Cardiac fibroblast (primary cell): ENCODE measurements around the gene C1orf122.
"Not testable (repeated sequence)": the region's sequence is repeated elsewhere in the genome, so short reads cannot be mapped to it uniquely, and the experiment has no call there.

ENCODE experiments used
- DNase-seq, 2 donors: peaks; one replicate each; pipeline versions ENCODE4 v3.0.0 to v3.0.0-alpha.2; 2010; ENCODE audit warnings: low read depth in 2 of 2
- H3K4me3 ChIP-seq, 2 donors: replicated peaks in 1 of 2; 1 replicate in 1 of 2; 2 replicates in 1 of 2; pipeline ENCODE4 v1.5.1; 2011; ENCODE audit warnings: low read depth in 2 of 2, low read length in 2 of 2, mild to moderate bottlenecking in 2 of 2, moderate library complexity in 1 of 2
- TF ChIP-seq, protein P1 (sequence below): IDR thresholded peaks from one replicate; pipeline ENCODE4 v1.5.1; 2011; ENCODE audit warnings: low read depth, mild to moderate bottlenecking, low read length, inconsistent platforms

The C1orf122 gene

DNA sequence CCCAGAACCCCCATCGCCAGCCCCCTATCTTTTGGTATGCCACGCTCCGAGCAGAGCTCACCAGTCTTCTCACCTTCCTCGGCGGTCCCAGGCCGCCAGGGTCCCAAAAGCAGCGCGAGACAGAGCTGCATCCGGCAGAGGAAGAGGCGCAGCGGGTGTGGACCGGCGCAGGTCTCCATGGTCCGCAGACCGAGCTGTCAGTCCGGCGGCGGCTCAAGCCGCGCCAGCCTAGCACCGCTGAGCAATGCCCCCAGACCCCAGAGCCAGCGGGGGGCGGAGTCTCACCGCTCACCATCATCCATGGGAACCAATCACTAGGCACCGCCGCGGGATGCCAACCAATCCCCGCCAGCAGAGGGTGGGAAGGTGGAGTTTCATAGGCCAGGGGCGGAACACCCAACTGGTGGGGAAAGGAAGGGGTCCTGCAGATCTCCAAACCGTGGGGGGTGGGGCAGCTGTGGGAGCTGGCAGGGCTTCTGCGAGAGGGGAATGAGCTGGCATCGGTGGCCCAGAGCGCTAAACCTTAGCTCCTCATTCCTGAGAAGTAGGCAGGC is 42.6 kb upstream of the C1orf122 start, which contains the start of gene EPHA10:
TSS of gene EPHA10 (minus strand) at position 233 of the 554 bp plus-strand sequence. CDS start at position 179, 54 bp downstream.
- H3K4me3 ChIP-seq, result no peak within 1 kb of the TSS
- TF ChIP-seq, protein P1, sequence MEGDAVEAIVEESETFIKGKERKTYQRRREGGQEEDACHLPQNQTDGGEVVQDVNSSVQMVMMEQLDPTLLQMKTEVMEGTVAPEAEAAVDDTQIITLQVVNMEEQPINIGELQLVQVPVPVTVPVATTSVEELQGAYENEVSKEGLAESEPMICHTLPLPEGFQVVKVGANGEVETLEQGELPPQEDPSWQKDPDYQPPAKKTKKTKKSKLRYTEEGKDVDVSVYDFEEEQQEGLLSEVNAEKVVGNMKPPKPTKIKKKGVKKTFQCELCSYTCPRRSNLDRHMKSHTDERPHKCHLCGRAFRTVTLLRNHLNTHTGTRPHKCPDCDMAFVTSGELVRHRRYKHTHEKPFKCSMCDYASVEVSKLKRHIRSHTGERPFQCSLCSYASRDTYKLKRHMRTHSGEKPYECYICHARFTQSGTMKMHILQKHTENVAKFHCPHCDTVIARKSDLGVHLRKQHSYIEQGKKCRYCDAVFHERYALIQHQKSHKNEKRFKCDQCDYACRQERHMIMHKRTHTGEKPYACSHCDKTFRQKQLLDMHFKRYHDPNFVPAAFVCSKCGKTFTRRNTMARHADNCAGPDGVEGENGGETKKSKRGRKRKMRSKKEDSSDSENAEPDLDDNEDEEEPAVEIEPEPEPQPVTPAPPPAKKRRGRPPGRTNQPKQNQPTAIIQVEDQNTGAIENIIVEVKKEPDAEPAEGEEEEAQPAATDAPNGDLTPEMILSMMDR, result no peak
- DNase-seq, result no peak

DNA sequence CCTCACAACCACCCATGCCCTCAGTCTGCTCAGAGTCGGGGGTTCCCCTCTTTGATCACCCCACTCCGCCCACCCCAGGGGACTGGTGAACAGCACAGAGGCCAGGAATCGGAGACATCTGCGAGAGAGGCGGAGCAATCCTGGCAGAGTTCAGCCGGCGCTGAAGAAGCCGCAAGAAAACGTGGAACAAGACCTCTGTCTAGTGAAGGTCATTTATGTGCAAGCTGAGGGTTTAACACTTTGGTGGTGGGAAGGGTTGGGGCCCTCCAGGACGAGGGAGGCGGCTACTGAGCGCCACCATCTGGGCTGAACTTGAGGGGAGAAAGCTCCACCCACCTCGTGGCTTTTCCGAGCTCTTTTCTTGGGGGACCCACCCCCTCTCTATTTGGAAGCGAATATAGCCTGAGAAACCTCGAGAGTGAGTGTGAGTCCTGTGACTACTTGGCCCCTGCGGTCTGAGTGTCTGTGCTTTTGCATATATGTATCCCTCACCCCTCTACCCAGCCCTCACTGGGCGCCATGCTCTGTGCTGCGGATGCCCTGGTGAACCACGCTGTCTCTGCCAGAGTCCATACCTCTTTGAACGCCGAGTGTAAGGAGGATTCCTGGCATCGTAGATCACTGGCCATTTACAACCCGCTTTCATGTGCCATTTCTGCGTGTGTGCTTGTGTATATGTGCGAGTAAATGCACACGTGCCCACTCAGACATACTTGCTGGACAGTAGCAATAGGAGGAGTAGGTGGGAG is 41.5 kb upstream of the C1orf122 start:
- TF ChIP-seq, protein P1, result no peak
- DNase-seq, result no peak
- H3K4me3 ChIP-seq, result no peak overlapping the region

DNA sequence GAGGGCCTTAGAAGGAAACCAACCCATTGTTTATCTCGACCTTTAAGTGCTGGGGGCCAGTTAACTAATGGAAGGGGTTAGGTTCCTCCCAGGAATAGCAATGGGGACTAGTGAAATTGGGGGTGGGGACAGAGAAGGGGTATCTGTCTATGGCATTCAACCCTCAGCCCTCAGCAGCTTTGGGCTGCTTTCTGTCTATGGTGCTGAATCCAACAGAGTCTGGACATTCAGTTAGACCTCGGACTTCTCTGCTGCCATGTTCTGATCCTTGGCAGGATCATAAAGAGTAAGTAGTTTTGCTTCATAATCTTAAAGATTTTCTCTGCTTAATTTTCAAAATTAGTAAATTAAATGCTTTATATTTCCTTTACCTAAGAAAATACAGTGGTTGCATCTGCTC is 40.1 kb upstream of the C1orf122 start:
- TF ChIP-seq, protein P1, result no peak
- DNase-seq, result no peak

DNA sequence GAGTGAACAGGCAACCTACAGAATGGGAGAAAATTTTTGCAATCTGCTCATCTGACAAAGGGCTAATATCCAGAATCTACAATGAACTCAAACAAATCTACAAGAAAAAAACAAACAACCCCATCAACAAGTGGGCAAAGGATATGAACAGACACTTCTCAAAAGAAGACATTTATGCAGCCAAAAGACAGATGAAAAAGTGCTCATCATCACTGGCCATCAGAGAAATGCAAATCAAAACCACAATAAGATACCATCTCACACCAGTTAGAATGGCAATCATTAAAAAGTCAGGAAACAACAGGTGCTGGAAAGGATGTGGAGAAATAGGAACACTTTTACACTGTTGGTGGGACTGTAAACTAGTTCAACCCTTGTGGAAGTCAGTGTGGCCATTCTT is 36.1 kb upstream of the C1orf122 start:
- DNase-seq, result not testable (repeated sequence)

More for the DNA sequence above, 40.1 kb upstream of the C1orf122 start:
- H3K4me3 ChIP-seq, result no peak overlapping the region

DNA sequence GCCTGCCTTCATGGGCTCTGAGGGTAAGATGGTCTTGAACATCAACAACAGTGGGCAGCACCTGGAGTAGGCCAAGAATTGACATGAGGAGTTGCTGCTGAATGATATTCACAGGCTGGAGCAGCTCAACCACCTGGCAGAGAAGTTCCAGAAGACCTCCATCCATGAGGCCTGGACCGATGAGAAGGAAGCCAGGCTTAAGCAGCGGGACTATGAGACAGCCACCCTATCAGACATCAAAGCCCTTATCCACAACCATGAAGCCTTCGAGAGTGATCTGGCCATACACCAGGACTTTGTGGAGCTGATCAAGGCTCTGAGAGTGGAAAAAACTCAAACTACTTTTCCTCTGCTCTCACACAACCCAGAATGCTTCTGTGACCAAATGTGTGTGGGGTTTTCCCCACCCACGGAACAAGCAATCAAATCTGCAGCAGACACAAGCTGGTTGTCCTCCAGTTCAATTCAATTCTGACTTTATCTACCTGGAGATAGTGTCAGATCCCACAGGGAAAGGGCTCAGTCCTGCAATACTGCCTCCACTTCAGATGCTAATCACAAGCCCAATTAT is 30.6 kb upstream of the C1orf122 start:
- TF ChIP-seq, protein P1, result no peak
- no peak overlapping the region for H3K4me3 ChIP-seq
- DNase-seq, result no peak

More for the DNA sequence above, 36.1 kb upstream of the C1orf122 start:
- H3K4me3 ChIP-seq, result not testable (repeated sequence)

DNA sequence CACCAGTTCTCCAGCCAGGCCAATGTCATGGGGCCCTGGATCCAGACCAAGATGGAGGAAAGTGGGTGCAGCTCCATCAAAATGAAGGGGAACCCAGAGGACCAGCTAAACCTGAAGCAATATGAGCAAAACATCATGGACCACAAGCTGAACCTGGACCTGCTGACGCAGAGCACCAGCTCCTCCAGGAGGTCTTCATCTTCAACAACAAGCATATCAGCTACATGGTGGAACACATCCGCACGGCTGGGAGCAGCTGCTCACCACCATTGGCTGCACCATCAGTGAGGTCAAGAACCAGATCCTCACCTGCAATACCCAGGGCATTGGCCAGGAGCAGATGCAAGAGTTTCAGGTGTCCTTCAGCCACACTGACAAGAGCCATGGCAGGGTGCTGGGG is 28.9 kb upstream of the C1orf122 start:
- TF ChIP-seq, protein P1, result no peak
- DNase-seq, result no peak
- H3K4me3 ChIP-seq, result no peak overlapping the region

DNA sequence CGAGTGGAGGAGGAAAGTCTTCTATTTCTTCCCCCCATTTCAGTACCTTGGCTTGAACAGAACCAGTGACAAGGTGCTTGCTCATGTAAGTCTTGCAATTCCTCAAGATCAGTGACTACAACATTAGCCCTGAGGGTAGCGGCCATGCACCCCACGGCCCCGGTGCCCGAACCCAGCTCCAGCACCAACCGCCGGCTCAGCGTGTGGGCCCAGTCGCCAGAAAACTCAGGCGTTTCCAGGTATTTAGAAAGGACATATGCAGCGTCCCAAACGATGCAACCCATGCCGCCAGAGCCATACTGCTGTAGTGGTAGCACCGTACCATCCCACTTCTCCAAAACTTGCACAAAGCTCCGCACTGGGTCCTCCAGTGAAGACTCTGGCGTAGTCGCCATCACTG is 25.1 kb upstream of the C1orf122 start:
- TF ChIP-seq, protein P1, result no peak
- no peak overlapping the region for H3K4me3 ChIP-seq
- no peak for DNase-seq
